Adipocyte (in vitro differentiated cells): ENCODE measurements around the gene GOLGA6D.
"Not testable (repeated sequence)": the region's sequence is repeated elsewhere in the genome, so short reads cannot be mapped to it uniquely, and the experiment has no call there.

Source experiments
- DNase-seq: peaks from one replicate; pipeline ENCODE4 v3.0.0-alpha.2; 2015; ENCODE audit warnings: low read depth
- H3K27me3 ChIP-seq: replicated peaks from 2 replicates; pipeline ENCODE4 v1.7.0; 2013; ENCODE audit warnings: mild to moderate bottlenecking, low read length, moderate library complexity; ENCODE audit not compliant: control insufficient read depth, insufficient read depth
- H3K36me3 ChIP-seq: 2 replicates; pipeline ENCODE4 v1.7.0; 2013; ENCODE audit warnings: low read length, mild to moderate bottlenecking, moderate library complexity; ENCODE audit not compliant: control insufficient read depth, insufficient read depth, severe bottlenecking
- H3K4me1 ChIP-seq: 2 replicates; pipeline ENCODE4 v1.7.0; 2013; ENCODE audit warnings: mild to moderate bottlenecking, low read length, moderate library complexity; ENCODE audit not compliant: control insufficient read depth, insufficient read depth
- H3K4me3 ChIP-seq: 2 replicates; pipeline ENCODE4 v1.7.0; 2013; ENCODE audit warnings: mild to moderate bottlenecking, low read length, moderate library complexity
- H3K9ac ChIP-seq: 2 replicates; pipeline ENCODE4 v1.7.0; 2013; ENCODE audit warnings: mild to moderate bottlenecking, low read length, moderate library complexity
- H3K9me3 ChIP-seq: 2 replicates; pipeline ENCODE4 v1.7.0; 2013; ENCODE audit warnings: mild to moderate bottlenecking, low read length, moderate library complexity; ENCODE audit not compliant: control insufficient read depth

The GOLGA6D gene

GRCh38 chr15:75338661-75339240, 56.1 kb downstream of the GOLGA6D start:
- no peak for DNase-seq
- H3K9me3 ChIP-seq: no peaks in the 10 kb centered on the region
- no peak overlapping the region for H3K9ac ChIP-seq

GRCh38 chr15:75339531-75340240, 57.1 kb downstream of the GOLGA6D start:
- no peaks in the 10 kb centered on the region for H3K9me3 ChIP-seq
- H3K27me3 ChIP-seq: no peaks in the 10 kb centered on the region
- H3K36me3 ChIP-seq: peaks cover 25% of the 10 kb centered on the region
- H3K4me3 ChIP-seq: no peak overlapping the region
- H3K4me1 ChIP-seq: peaks cover 11% of the 10 kb centered on the region
- no peak for DNase-seq
- no peak overlapping the region for H3K9ac ChIP-seq

More at GRCh38 chr15:75338661-75339240, 56.1 kb downstream of the GOLGA6D start:
- Histone ChIP-seq H3K4me1 (peaks cover 11% of the 10 kb centered on the region), H3K36me3 (peaks cover 25% of the 10 kb centered on the region), H3K4me3 (no peak overlapping the region), H3K27me3 (no peaks in the 10 kb centered on the region)

GRCh38 chr15:75342221-75342620, 59.6 kb downstream of the GOLGA6D start:
- H3K27me3 ChIP-seq: no peaks in the 10 kb centered on the region
- H3K9ac ChIP-seq: no peak overlapping the region
- no peaks in the 10 kb centered on the region for H3K4me1 ChIP-seq
- peaks cover 25% of the 10 kb centered on the region for H3K36me3 ChIP-seq
- no peak overlapping the region for H3K4me3 ChIP-seq
- no peak for DNase-seq
- no peaks in the 10 kb centered on the region for H3K9me3 ChIP-seq

- H3K4me1 ChIP-seq, H3K9me3 ChIP-seq, H3K4me3 ChIP-seq, H3K27me3 ChIP-seq, DNase-seq, H3K9ac ChIP-seq: not testable (repeated sequence)
- H3K36me3 ChIP-seq: peaks cover 25% of the 10 kb centered on the region
Measured at GRCh38 chr15:75343953-75344352, 61.3 kb downstream of the GOLGA6D start.
